Stimulated activated CD4-positive, alpha-beta T cell treated with anti-CD3 and anti-CD28 coated beads, TNF-alpha, amount 100 ng/mL, for 4 hours (primary cell): ENCODE data around the gene FCGR3B.
"Not testable (repeated sequence)": the region's sequence is repeated elsewhere in the genome, so short reads cannot be mapped to it uniquely, and the experiment has no call there.

Experiments used
- DNase-seq, 3 experiments: peaks; one replicate each; pipeline ENCODE4 v3.0.0-alpha.2; 2020; ENCODE audit warnings: low read depth in 3 of 3

Gene FCGR3B

DNA sequence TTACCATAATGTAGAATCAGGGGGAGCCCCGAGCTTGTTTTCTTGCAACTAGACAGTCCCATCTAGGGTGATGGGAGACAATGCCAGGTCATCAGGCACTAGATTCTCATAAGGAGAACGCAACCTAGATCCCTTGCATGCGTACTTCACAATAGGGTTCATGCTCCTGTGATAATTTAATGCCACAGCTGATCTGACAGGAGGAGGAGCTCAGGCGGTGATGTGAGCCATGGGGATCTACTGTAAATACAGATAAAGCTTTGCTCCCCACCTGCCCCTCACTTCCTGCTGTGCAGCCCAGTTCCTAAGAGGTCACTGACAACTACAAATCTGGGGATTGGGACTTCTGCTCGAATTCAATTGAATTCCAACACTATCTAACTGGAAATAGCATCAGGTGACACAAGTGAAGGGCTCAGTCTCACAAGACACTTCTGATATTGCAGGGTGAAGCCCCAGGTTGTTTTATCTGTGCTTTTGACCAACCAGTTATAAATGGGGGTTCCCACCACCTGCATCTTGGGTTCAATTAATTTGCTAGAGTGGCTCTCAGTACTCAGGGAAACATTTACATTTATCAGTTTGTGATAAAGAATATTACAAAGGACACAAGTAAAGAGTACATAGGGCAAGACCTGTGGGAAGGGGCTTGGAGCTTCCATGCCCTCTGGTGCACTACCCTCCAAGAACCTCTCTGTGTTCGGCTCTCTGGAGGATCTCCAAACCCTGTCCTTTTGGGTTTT is 7.4 kb upstream of the FCGR3B start:
- not testable (repeated sequence) for DNase-seq

DNA sequence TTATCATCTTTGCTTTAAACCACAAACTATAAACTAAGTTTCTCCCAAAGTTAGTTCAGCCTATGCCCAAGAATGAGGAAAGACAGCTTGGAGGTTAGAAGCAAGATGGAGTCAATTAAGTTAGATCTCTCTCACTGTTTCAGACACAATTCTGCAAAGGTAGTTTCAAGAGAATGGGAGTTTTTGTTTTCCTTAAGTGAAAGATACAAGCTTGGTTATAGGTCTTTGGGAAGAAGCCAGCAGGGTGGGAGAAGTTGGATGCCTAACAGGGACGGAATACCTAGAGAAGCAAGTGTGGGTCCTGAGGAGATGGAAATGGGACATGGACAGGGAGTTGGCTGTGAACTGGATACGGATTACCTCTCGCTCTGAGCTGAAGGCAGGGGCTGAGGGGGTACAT is 6.0 kb upstream of the FCGR3B start:
- DNase-seq, result not testable (repeated sequence)

DNA sequence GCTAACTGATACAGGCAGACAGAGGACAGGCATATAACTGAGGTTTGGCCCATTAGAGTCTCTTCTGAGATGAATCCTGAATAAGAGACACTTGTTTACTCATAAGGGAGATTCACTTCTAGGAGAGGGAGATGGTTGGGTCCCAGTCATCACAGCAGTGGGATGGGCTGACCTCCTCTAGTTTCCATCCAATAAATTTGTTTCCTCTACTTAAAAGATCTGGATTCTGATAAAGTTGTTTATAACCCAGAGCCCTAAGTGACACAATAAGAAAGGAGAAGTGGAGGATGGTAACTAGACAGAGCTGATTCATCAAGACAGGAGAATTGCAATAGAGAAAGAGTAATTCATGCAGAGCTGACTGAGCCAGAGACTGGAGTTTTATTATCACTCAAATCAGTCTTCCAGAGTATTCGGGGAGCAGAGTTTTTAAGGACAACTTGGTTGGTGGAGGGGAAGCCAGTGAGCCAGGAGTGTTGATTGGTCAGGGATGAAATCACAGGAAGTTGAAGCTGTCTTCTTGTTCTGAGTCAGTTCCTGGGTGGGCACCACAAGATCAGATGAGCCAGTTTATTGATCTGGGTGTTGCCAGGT is 5.3 kb upstream of the FCGR3B start:
- DNase-seq, result not testable (repeated sequence)

DNA sequence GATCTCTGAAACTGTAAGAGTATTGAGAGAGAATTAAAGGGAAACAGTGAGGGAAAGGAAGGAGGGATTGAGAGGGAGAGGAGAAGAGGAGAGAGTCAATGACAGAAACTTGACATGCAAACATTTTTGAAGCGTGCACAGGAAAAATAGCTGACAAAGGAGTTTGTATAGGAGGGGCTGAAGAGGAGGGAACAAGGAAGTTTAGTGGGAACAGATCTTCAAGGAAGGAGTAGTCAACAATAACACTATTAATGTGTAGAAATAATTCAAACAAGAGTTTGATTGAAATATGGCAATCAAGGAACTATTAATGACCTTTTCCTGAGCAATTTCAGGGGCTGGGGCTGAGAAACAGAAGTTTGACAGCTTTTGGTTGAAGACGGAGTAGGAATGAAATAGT is 4.0 kb upstream of the FCGR3B start:
- not testable (repeated sequence) for DNase-seq

DNA sequence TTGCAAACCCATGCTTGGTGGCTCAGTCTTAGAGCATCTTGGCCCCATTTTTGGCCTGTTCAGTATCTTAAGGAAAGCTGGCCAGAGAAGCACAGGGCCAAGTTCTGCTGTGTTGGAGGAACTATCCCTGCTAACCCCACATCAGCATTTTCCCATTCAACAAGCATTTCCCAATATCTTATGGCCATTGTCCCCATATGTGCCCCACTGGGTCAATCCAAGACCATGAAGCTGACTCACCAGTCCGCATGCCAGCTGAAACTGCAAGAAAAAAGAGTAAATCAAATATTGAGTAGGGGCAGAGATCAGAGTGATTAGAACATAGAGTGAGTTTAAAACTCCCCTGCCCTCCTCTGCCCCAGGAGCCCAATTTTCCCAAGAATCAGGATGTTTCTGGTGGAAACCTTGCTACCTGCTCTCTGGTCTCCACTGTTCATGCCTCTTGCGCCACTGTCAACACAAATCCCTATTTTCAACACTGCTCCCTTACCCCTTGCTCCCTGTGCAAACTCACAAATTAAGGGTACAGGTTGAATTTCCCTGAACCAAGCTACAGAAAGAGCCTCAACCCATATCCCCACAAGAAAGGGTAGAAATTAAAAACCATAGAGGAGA is 741 bp downstream of the FCGR3B start:
- DNase-seq, result not testable (repeated sequence)

DNA sequence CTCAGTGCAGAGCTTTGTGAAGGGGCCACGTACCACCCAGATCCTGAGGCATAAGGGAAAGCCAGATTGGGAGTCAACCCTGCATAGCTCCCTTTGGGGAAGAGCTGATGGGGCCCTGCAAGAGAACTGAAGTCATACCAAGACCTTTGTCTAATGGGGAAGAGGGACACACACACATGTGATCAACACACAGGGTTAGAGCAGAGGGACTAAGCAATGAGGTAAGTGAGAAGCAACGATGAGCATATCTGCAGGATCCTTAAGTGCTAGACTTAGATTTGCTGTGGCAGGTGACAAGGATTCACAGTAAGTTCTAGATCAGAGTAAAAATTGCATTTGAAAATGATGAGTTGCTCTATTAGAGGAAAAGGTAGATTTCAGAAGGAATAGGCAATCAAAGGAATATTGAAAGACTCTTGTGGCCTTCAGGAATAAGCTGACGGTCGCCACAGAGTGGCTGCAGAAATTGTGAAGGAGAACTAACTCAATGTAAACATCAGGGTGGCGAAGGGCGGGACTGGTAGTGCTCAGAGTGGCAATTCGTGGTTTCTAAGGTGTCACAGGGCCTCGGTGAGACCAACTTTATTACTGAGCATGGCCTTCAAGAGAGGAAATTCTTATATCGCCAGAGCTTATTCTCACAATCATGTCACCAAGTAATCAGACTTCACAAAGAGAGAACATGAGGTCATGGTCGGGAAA is 4.4 kb downstream of the FCGR3B start:
- DNase-seq, result not testable (repeated sequence)

DNA sequence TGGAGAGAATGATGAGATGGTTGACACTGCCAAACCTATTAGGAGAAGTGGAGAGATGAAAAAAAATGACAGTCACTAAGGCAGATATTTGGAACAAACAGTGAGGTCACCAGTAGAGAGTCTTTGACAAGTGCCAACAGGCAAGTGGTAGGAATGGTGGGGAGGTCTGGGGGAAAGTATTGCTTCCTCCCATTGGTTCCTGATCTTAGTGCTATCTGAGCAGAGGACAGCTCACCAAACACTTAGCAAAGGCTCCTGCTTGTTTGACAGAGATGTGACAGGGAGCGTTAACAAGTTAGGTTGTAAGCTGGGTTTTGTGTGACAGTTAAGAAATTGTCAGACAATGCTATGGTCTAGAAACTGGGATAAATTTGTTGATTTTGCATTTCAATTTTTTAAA is 6.4 kb downstream of the FCGR3B start:
- DNase-seq, result not testable (repeated sequence)

DNA sequence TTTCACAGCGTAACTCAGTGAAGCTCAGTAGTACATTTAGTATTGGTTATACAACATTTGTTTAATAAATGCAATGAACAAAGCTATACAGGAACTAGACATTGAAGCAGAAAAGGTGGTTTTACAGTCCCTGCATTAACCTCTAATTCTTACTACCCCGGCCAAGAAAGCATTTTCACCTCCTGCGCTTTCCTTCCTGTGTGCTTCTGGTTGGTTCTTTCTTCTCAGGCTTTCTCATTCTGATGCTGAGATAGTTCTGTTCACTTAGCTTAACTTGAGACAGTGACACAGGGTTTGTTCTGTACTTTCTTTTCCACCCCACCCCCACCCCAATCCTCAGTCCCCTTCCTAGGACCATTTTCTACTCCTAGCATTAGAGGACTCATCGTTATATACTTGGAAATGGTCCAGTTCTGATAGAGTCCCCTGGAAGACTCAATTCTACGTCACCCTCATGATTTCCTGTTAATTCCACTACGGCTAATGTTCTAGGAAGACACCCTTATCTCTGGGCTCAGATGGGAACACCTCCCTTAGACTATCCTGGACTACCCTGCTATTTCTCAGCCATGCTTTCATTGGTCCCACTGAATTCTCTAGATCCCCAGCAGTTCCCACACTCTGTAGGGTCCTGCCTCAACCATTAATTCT is 7.5 kb downstream of the FCGR3B start:
- DNase-seq, result not testable (repeated sequence)

DNA sequence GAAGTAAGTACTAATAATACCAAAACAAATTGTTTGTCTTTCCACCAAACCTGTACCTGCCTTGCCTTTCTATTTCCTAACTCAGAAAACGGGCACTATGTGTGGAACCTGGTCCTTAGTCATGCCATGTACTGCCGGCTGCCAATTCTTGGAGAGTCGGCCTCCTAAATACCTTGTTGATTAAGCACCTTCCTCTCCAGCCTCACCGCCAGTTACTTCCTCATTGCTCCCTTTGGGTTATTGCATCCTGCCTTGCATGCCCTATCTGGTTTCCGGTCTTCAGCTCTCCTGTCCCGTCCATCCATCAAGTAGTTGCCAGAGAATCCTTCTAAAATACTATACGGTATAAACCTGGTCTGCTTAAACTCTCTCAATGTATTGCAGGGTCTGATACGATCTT is 8.9 kb downstream of the FCGR3B start:
- DNase-seq, result not testable (repeated sequence)

DNA sequence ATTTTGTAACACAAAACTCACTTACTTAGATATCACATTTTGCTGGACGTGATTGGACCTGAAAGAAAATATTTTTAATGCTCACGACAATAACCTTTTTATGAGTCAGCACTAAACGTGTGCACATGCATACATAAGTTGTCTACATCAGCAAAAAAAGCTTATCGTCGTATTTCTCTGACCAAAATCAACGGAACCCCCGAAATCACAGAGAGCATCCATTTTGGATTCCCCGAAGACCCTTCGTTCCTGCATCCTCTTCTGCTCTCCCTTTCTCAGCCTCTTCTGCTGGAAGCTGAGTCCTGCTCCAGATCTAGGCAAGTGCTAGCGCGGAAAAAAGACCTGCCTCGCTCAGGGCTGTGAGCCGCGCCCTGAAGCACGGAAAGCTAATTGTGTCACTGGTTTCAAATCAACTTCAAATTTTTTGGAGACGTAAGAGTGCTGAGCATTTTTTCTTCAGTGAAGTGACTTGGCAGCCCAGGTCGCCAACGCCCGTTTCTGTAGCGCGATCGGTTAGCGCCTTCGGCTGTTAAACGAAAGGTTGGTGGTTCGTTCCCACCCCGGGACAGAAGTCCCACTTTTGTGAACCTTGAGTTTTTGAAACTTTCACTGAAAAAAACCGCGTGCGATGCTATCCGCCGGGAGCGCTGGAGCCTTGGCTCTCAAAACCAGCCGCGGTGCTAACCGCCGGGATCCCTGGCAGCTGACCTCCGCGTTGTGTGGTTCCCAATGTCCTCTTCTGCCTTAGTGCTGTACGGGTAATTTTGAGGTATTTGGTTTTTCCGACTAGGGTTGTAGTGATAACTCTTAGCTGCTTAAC is 9.6 kb downstream of the FCGR3B start:
- DNase-seq, result peak; percentile 72 to 85 (median 79)

DNA sequence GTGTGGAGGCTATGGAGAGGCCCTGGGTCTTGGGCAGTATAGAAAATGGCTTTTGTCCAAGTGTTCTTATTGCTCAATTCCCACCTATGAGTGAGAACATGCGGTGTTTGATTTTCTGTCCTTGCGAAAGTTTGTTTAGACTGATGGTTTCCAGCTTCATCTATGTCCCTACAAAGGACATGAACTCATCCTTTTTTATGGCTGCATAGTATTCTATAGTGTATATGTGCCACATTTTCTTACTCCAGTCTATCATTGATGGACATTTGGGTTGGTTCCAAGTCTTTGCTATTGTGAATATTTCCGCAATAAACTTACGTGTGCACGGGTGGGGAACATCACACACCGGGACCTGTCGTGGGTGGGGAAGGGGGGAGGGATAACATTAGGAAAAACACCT is 10.6 kb downstream of the FCGR3B start:
- not testable (repeated sequence) for DNase-seq

DNA sequence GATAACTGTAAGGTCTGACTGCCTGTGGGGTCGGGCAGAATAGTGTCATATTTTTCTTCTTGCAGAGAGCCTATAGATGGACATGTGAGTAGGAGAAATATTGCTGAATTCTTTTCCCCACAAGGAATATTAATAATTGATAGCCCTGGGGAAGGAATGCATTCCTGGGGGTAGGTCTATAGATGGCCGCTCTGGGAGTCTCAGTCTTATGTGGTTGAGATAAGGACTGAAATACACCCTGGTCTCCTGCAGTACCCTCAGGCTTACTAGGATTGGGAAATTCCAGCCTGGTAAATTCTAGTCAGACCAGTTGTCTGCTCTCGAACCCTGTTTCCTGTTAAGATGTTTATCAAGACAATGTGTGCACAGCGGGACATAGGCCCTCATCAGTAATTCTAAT is 12.5 kb downstream of the FCGR3B start:
- DNase-seq, result not testable (repeated sequence)

DNA sequence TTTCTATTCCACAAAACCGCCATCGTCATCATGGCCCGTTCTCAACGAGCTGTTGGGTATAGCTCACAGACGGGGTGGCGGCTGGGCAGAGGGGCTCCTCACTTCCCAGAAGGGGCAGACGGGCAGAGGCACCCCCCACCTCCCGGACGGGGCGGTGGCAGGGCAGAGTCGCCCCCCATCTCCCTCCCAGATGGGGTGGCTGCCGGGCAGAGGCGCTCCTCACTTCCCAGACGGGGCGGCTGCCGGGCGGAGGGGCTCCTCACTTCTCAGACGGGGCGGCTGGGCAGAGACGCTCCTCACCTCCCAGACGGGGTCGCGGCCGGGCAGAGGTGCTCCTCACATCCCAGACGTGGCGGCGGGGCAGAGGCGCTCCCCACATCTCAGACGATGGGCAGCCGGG is 14.6 kb downstream of the FCGR3B start:
- DNase-seq, result not testable (repeated sequence)

DNA sequence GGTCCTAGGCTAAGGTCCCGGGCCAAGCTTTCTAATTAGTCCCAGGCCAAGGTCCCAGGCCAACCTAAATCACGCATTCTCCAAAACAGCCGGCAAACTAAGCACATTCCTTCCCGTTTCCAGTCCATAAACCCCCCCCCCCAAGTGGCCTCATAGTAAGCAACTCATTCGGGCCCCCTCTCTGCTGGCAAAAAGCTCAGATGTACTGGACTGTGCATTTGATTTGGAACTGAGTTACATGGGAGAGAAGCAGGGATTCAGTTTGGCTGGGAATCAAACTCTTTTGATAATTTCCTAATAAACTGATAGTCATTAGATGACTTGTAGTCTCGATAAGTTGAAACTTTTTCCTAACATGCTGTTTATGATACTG is 17.8 kb downstream of the FCGR3B start:
- DNase-seq, result not testable (repeated sequence)

DNA sequence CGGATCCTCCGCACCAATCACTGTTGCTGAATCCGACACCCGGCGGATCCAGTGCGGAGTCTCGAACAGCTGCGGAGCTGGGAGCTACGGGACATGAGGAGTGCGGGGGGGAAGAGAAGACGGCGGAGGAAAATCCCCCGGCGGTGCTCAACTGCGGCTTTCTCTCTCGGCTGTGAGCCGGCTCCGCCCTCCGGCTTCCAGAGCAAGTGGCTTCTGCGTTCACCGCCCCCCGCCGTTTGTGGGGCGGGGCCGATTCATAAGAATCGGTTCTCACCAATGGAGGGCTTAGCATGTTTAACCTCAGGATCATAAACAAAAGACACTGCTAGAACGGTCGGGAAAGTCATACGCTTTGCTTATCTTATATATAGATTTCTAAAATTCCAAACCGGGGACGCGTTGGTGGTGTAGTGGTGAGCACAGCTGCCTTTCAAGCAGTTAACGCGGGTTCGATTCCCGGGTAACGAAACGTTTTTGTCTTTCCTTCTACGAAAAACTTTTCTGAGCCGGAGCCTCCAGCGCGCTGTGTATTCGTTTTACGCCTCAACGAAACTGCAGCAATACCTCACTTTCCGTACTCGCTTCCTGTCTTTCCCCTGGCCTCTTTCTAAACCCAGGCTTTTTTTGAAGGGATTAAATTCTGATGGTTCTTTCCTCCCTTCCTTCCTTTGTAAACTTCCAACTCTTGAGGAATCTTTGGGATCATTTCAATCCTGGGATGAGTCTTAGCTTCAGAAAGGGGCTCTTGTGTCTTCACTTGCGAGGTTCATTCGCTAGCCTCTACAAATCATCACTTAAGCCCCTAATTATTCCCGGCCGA is 18.4 kb downstream of the FCGR3B start:
- DNase-seq, result peak; percentile 76 to 86 (median 83)

DNA sequence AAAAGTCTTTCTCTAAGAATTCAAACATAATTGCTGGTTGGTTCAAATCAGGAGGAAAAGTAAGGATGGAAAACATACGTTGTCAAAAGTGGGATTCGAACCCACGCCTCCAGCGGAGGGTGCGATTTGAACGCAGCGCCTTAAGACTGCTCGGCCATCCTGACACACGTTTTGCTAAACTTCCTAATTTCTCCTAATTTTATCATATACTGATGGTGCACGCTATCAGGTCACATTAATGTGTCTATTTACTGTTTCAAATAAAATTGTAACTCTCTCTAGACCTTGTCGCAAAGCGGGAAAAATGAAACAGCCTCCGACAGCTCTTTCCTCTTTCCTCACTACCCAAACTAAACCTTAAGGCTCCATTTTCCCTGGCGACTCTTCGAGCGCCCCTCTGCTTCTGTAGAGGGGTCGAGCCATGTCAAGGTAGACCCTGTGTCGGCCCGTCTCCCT is 19.1 kb downstream of the FCGR3B start:
- DNase-seq, result peak in 1 of 3 experiments; percentile 23

DNA sequence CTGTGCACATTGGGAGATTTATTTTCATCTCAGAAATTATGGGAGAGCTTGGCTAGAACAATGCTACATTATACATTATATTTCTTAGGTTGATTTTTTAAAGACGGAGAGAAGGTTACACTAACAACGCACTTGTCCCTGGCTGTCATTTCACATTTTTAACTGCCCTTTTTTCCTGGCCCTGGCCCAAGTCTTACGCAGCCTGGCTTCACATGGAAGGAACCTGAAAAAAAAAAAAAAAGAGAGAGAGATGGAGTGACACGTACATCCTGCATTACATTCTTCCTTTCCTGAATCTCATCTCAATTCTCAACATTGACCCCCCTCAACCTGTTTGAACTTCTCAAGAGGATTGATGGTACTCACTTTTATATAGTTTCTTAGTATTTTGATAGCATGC is 20.8 kb downstream of the FCGR3B start:
- not testable (repeated sequence) for DNase-seq

DNA sequence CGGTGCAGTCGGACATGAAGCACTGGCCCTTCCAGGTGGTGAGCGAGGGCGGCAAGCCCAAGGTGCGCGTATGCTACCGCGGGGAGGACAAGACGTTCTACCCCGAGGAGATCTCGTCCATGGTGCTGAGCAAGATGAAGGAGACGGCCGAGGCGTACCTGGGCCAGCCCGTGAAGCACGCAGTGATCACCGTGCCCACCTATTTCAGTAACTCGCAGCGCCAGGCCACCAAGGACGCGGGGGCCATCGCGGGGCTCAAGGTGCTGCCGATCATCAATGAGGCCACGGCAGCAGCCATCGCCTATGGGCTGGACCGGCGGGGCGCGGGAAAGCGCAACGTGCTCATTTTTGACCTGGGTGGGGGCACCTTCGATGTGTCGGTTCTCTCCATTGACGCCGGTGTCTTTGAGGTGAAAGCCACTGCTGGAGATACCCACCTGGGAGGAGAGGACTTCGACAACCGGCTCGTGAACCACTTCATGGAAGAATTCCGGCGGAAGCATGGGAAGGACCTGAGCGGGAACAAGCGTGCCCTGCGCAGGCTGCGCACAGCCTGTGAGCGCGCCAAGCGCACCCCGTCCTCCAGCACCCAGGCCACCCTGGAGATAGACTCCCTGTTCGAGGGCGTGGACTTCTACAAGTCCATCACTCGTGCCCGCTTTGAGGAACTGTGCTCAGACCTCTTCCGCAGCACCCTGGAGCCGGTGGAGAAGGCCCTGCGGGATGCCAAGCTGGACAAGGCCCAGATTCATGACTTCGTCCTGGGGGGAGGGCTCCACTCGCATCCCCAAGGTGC is 24.2 kb downstream of the FCGR3B start:
- DNase-seq, result not testable (repeated sequence)
